DND-41 (cell line): Measurements from ENCODE around the gene STX2.
"Not testable (repeated sequence)": the region's sequence is repeated elsewhere in the genome, so short reads cannot be mapped to it uniquely, and the experiment has no call there.

ENCODE experiments used
- ATAC-seq: fragments of 200-7000 bp; cut with Tn5 transposase; 3 replicates; pipeline ENCODE4 v1.9.1; 2021; ENCODE audit warnings: low read depth; ENCODE audit not compliant: insufficient read depth
- DNase-seq: peaks from one replicate; pipeline ENCODE4 v3.0.0-alpha.2; 2020
- H2AFZ ChIP-seq: 2 replicates; pipeline ENCODE4 v1.6.0; 2012; ENCODE audit warnings: low read depth, low read length
- H3K27ac ChIP-seq: 2 replicates; pipeline ENCODE4 v1.5.1; 2012; ENCODE audit warnings: low read length, inconsistent platforms
- H3K27me3 ChIP-seq: fragments of 200-600 bp; sonication (generic); 2 replicates; pipeline ENCODE4 v1.6.0; 2012; ENCODE audit warnings: low read length, mild to moderate bottlenecking, inconsistent platforms; ENCODE audit not compliant: insufficient read depth, poor library complexity
- H3K36me3 ChIP-seq: 2 replicates; pipeline ENCODE4 v1.5.1; 2012; ENCODE audit warnings: low read length, inconsistent platforms; ENCODE audit not compliant: insufficient read depth
- H3K4me1 ChIP-seq: 2 replicates; pipeline ENCODE4 v1.5.1; 2012; ENCODE audit warnings: mild to moderate bottlenecking, low read length; ENCODE audit not compliant: insufficient read depth
- H3K4me2 ChIP-seq: 2 replicates; pipeline ENCODE4 v1.6.0; 2012; ENCODE audit warnings: mild to moderate bottlenecking, moderate library complexity, low read length, inconsistent platforms; ENCODE audit not compliant: insufficient read depth
- H3K4me3 ChIP-seq, 2 experiments: fragments of 200-600 bp in 1 of 2; shearing (Covaris generic) in 1 of 2; 2 replicates each; pipeline ENCODE4 v1.5.1; 2012 to 2016; ENCODE audit warnings: inconsistent platforms in 2 of 2, low read length in 2 of 2, mild to moderate bottlenecking in 2 of 2, low read depth in 1 of 2, moderate library complexity in 1 of 2
- H3K79me2 ChIP-seq: 2 replicates; pipeline ENCODE4 v1.6.0; 2012; ENCODE audit warnings: low read length, inconsistent platforms; ENCODE audit not compliant: insufficient read depth
- H3K9ac ChIP-seq: 2 replicates; pipeline ENCODE4 v1.6.0; 2012; ENCODE audit warnings: low read depth, mild to moderate bottlenecking, inconsistent platforms, low read length, moderate library complexity
- H3K9me3 ChIP-seq: 2 replicates; pipeline ENCODE4 v1.5.1; 2012; ENCODE audit warnings: low read length, moderate library complexity, mild to moderate bottlenecking, inconsistent platforms; ENCODE audit not compliant: insufficient read depth, severe bottlenecking
- H4K20me1 ChIP-seq: 2 replicates; pipeline ENCODE4 v1.6.0; 2012; ENCODE audit warnings: low read length; ENCODE audit not compliant: insufficient read depth
- EZH2 ChIP-seq: IDR thresholded peaks from 3 replicates; pipeline ENCODE4 v1.6.1; 2012; ENCODE audit warnings: borderline replicate concordance, low read depth, mild to moderate bottlenecking, moderate library complexity, low read length, inconsistent platforms; ENCODE audit not compliant: severe bottlenecking
- TF ChIP-seq, protein P1 (sequence below): IDR thresholded peaks from 2 replicates; pipeline ENCODE4 v1.5.1; 2012; ENCODE audit warnings: borderline replicate concordance, low read length, moderate library complexity, mild to moderate bottlenecking; ENCODE audit not compliant: poor library complexity, severe bottlenecking; ENCODE audit errors: extremely low read depth

Gene STX2

GRCh38 chr12:130863298-130863697 is 24.2 kb upstream of the STX2 start:
- no peaks in the 10 kb centered on the region for H3K4me1 ChIP-seq
- no peak overlapping the region for H3K4me3 ChIP-seq
- H3K79me2 ChIP-seq: no peaks in the 10 kb centered on the region
- ATAC-seq: no peak
- H3K4me2 ChIP-seq: no peak overlapping the region
- no peak overlapping the region for H2AFZ ChIP-seq
- H3K9me3 ChIP-seq: no peaks in the 10 kb centered on the region
- no peaks in the 10 kb centered on the region for H3K27me3 ChIP-seq
- H3K36me3 ChIP-seq: no peaks in the 10 kb centered on the region
- H3K9ac ChIP-seq: no peak overlapping the region
- no peak for TF ChIP-seq EZH2
- TF ChIP-seq, protein P1, sequence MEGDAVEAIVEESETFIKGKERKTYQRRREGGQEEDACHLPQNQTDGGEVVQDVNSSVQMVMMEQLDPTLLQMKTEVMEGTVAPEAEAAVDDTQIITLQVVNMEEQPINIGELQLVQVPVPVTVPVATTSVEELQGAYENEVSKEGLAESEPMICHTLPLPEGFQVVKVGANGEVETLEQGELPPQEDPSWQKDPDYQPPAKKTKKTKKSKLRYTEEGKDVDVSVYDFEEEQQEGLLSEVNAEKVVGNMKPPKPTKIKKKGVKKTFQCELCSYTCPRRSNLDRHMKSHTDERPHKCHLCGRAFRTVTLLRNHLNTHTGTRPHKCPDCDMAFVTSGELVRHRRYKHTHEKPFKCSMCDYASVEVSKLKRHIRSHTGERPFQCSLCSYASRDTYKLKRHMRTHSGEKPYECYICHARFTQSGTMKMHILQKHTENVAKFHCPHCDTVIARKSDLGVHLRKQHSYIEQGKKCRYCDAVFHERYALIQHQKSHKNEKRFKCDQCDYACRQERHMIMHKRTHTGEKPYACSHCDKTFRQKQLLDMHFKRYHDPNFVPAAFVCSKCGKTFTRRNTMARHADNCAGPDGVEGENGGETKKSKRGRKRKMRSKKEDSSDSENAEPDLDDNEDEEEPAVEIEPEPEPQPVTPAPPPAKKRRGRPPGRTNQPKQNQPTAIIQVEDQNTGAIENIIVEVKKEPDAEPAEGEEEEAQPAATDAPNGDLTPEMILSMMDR: no peak
- DNase-seq: no peak
- no peaks in the 10 kb centered on the region for H4K20me1 ChIP-seq
- H3K27ac ChIP-seq: no peak overlapping the region

DNA sequence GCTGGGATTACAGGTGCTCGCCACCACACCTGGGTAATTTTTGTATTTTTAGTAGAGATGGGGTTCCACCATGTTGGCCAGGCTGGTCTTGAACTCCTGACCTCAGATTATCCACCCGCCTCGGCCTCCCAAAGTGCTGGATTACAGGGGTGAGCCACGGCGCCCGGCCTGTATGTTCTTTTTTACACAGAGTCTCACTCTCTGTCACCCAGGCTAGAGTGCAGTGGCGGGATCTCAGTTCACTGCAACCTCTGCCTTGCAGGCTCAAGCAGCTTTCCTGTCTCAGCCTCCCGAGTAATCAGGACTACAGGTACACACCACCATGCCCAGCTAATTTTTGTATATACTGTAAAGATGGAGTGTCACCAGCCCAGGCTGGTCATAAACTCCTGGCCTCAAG is 23.7 kb upstream of the STX2 start:
- H3K9ac ChIP-seq, H3K4me1 ChIP-seq, ATAC-seq, H3K36me3 ChIP-seq, H3K27ac ChIP-seq, H3K4me3 ChIP-seq, H3K79me2 ChIP-seq, H3K9me3 ChIP-seq, H2AFZ ChIP-seq, H3K27me3 ChIP-seq, DNase-seq, H3K4me2 ChIP-seq, H4K20me1 ChIP-seq: not testable (repeated sequence)

DNA sequence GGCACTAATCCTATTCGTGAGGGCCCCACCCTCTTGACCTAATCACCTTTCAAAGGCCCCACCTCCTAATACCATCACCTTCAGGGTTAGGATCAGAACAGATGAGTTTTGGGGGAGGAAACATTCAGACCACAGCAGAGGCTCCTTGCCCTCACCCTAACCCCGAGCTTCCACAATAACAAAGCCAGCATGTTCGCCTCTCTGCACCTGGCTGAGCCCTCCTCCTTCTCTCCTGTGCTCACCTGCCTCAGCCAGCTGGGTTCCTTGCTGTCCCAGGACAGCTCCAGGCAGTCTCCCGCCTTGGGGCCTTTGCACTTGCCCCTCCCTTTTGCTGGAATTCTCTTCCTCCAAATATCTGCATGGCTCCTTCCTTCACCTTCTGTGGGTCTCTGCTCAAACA is 23.1 kb upstream of the STX2 start:
- no peaks in the 10 kb centered on the region for H4K20me1 ChIP-seq
- DNase-seq: no peak
- no peaks in the 10 kb centered on the region for H3K79me2 ChIP-seq
- H3K9me3 ChIP-seq: peaks cover under 1% of the 10 kb centered on the region
- H3K4me1 ChIP-seq: no peaks in the 10 kb centered on the region
- no peak overlapping the region for H3K4me2 ChIP-seq
- no peak overlapping the region for H2AFZ ChIP-seq
- H3K4me3 ChIP-seq: no peak overlapping the region
- ATAC-seq: no peak
- H3K36me3 ChIP-seq: no peaks in the 10 kb centered on the region
- H3K27me3 ChIP-seq: no peaks in the 10 kb centered on the region
- TF ChIP-seq, protein P1: no peak
- TF ChIP-seq EZH2: no peak
- H3K27ac ChIP-seq: no peak overlapping the region
- H3K9ac ChIP-seq: no peak overlapping the region

DNA sequence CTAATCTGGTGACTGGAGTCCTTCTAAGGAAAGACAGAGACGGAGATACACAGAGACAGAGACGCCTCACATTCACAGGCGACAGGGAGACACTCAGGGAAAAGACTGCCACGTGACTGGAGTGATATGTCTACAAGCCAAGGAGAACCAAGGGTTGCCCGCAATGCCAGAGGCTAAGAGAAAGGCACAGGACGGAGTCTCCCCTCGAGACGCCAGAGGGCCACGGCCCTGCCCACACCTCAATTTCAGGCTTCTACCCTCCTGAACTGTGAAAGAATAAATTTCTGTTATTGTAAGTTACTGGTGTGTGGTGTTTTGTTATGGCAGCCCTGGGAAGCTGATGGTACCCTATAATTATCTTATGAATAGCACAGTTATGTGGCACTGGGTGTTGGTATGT is 21.3 kb upstream of the STX2 start:
- H4K20me1 ChIP-seq: no peaks in the 10 kb centered on the region

More for the DNA sequence above, 21.3 kb upstream of the STX2 start:
- Histone ChIP-seq H3K4me3 (no peak overlapping the region), H3K4me2 (no peak overlapping the region), H3K27ac (no peak overlapping the region), H2AFZ (no peak overlapping the region), H3K36me3 (no peaks in the 10 kb centered on the region), H3K9me3 (peaks cover 4% of the 10 kb centered on the region), H3K9ac (no peak overlapping the region), H3K4me1 (no peaks in the 10 kb centered on the region), H3K79me2 (no peaks in the 10 kb centered on the region), H3K27me3 (no peaks in the 10 kb centered on the region)
- no peak for DNase-seq
- ATAC-seq: no peak
- TF ChIP-seq, protein P1: no peak
